ENCODE data around the gene CHRM1.

DNA sequence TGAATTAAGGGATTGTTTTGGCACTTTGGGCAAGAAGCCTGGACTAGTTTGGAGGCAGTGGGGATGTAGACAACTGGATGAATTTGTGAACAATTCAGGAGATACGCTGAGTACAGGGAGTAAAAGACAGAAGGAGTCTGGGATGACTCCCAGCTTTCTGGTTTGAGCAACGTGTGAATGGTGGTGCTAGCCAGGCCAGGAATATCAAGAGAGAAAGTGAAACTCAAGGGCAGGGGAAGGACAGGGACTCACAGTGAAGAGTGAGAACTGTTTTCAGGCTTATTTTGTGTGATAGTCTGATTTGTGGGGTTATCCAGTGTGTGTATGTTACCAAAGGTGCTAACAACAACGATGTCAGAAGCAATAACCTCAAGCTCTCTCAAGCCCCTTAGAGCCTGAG, 15.9 kb downstream of the CHRM1 start:
- TF ChIP-seq, protein P1, sequence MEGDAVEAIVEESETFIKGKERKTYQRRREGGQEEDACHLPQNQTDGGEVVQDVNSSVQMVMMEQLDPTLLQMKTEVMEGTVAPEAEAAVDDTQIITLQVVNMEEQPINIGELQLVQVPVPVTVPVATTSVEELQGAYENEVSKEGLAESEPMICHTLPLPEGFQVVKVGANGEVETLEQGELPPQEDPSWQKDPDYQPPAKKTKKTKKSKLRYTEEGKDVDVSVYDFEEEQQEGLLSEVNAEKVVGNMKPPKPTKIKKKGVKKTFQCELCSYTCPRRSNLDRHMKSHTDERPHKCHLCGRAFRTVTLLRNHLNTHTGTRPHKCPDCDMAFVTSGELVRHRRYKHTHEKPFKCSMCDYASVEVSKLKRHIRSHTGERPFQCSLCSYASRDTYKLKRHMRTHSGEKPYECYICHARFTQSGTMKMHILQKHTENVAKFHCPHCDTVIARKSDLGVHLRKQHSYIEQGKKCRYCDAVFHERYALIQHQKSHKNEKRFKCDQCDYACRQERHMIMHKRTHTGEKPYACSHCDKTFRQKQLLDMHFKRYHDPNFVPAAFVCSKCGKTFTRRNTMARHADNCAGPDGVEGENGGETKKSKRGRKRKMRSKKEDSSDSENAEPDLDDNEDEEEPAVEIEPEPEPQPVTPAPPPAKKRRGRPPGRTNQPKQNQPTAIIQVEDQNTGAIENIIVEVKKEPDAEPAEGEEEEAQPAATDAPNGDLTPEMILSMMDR (IDR thresholded peaks at IDR 0.05; ENCODE audit: insufficient read depth, low read length): no peak
- TF ChIP-seq SPI1 (IDR thresholded peaks at IDR 0.05; ENCODE audit: borderline replicate concordance, low read depth): no peak

All from HL-60 (cell line).